Effector memory CD4-positive, alpha-beta T cell (primary cell): ENCODE data around the gene CUEDC1.

Experiments
- DNase-seq, 3 donors: peaks; one replicate each; pipeline ENCODE4 v3.0.0-alpha.2; 2020
- H3K27ac ChIP-seq: 2 replicates; pipeline ENCODE4 v1.7.0; 2013; ENCODE audit warnings: mild to moderate bottlenecking, low read length, moderate library complexity; ENCODE audit not compliant: insufficient read depth, poor library complexity, severe bottlenecking
- H3K27me3 ChIP-seq: replicated peaks from 2 replicates; pipeline ENCODE4 v1.7.0; 2013; ENCODE audit warnings: mild to moderate bottlenecking, low read length; ENCODE audit not compliant: insufficient read depth, control insufficient read depth, poor library complexity, severe bottlenecking
- H3K36me3 ChIP-seq: 2 replicates; pipeline ENCODE4 v1.7.0; 2013; ENCODE audit warnings: mild to moderate bottlenecking, low read length, moderate library complexity; ENCODE audit not compliant: control insufficient read depth, insufficient read depth
- H3K4me1 ChIP-seq: 2 replicates; pipeline ENCODE4 v1.7.0; 2013; ENCODE audit warnings: low read length, mild to moderate bottlenecking; ENCODE audit not compliant: control insufficient read depth, insufficient read depth, poor library complexity, severe bottlenecking
- H3K4me3 ChIP-seq: 2 replicates; pipeline ENCODE4 v1.7.0; 2013; ENCODE audit warnings: low read length, low read depth, mild to moderate bottlenecking; ENCODE audit not compliant: insufficient read depth, poor library complexity, severe bottlenecking
- H3K9me3 ChIP-seq: 2 replicates; pipeline ENCODE4 v1.7.0; 2013; ENCODE audit warnings: mild to moderate bottlenecking, low read length, moderate library complexity; ENCODE audit not compliant: control insufficient read depth

Gene CUEDC1

DNA sequence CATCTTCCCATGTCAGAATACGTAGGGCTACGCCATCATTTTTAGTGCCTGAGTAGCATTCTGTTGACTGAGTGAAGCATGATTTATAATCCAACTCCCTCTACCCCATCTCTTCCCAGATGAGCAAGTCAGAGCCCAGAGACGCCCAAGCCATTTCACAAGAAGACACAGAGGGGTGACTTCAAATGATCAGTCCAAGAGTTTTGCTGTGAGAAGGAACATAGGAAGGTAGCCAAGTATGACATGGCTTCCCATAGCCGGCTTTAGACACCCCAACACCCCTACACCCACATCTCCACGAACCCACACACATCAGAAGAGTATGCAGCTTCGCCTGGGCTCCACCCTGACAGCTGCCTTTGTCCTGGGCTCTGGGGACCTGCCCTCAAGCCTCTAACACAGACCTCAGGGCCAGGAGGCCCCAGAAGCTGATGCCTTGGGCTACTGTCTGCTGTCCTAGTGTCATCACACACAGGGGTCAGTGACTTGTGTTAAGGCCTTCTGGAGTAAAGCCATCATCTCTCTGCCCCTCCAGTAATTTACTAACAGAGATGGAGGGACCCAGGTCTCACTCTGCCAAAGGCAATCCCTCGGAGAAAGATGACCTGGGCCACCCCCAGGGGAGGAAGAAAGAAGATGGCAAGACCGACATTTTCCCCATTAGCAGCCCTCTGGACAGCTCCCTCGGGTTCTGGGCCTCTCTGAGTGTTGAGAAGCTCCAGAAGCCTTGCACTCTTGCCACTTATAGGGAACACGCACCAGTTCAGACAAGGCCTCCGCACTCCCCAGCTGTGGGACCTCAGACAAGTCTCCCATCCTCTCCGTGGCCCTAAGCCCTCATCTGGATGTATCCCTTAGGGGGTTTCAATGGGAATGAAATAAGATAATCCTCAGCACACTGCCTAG lies 66.6 kb downstream of the CUEDC1 start:
- no peak overlapping the region for H3K27ac ChIP-seq
- H3K36me3 ChIP-seq: no peaks in the 10 kb centered on the region
- DNase-seq: no peak
- peaks cover 5% of the 10 kb centered on the region for H3K4me1 ChIP-seq
- no peak overlapping the region for H3K4me3 ChIP-seq
- H3K27me3 ChIP-seq: no peaks in the 10 kb centered on the region
- H3K9me3 ChIP-seq: no peaks in the 10 kb centered on the region

GRCh38 chr17:57887161-57887560 lies 68.1 kb downstream of the CUEDC1 start:
- Histone ChIP-seq H3K27me3 (no peaks in the 10 kb centered on the region), H3K9me3 (no peaks in the 10 kb centered on the region), H3K27ac (no peak overlapping the region), H3K4me1 (no peaks in the 10 kb centered on the region), H3K4me3 (no peak overlapping the region), H3K36me3 (no peaks in the 10 kb centered on the region)
- no peak for DNase-seq

- Histone ChIP-seq H3K27ac (no peak overlapping the region), H3K9me3 (no peaks in the 10 kb centered on the region), H3K27me3 (no peaks in the 10 kb centered on the region), H3K4me3 (no peak overlapping the region), H3K36me3 (no peaks in the 10 kb centered on the region), H3K4me1 (no peaks in the 10 kb centered on the region)
- DNase-seq: no peak
Measured at GRCh38 chr17:57886020-57886419, 69.2 kb downstream of the CUEDC1 start.

DNA sequence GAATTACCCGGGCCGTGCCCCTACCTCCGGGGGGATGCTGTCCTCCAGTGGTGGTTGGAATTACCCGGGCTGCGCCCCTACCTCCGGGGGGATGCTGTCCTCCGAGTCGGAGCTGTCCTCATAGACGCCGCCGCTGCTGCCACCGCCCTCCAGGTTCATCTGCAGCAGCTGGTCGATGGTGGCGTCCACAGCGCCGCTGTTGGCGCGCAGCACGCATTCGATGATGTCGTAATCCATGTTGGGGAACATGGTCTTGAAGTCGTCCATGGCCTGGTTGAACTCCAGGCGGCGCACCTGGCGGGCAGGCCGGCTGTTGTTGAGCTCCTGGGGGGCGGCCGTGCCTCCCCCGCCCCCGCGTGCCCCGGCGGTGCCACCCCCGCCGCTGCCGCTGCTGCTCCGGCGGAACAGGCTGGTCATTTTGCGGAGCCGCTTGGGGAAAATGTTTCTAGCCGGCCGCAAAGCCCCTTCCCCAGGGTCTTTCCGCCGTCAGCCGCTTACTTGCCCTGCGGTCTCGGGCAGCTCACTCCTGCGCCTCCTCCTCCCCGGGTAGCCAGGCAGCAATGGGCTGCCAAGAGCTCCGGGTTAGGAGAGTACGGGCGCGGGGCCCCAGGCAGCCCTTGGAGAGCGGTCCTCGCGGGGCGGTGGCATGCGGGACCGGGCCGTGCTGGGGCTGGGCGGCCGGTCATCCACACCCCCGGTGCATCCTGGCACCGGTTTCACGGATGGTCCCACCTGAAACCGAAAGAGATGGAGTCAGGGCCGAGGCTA lies 69.9 kb downstream of the CUEDC1 start:
- Histone ChIP-seq H3K9me3 (no peaks in the 10 kb centered on the region), H3K27ac (no peak overlapping the region), H3K36me3 (no peaks in the 10 kb centered on the region), H3K4me3 (no peak overlapping the region), H3K4me1 (no peaks in the 10 kb centered on the region), H3K27me3 (no peaks in the 10 kb centered on the region)
- DNase-seq: no peak

- DNase-seq: no peak
- no peaks in the 10 kb centered on the region for H3K36me3 ChIP-seq
- no peak overlapping the region for H3K27ac ChIP-seq
- no peak overlapping the region for H3K4me3 ChIP-seq
- H3K4me1 ChIP-seq: peaks cover 2% of the 10 kb centered on the region
- H3K9me3 ChIP-seq: no peaks in the 10 kb centered on the region
- H3K27me3 ChIP-seq: no peaks in the 10 kb centered on the region
Measured at GRCh38 chr17:57881783-57882351, 73.3 kb downstream of the CUEDC1 start.

GRCh38 chr17:57881143-57881542 lies 74.1 kb downstream of the CUEDC1 start:
- Histone ChIP-seq H3K4me3 (no peak overlapping the region), H3K9me3 (no peaks in the 10 kb centered on the region), H3K27me3 (no peaks in the 10 kb centered on the region), H3K36me3 (no peaks in the 10 kb centered on the region), H3K4me1 (peaks cover 2% of the 10 kb centered on the region), H3K27ac (no peak overlapping the region)
- no peak for DNase-seq

GRCh38 chr17:57880086-57880456 lies 75.1 kb downstream of the CUEDC1 start:
- H3K27me3 ChIP-seq: peaks cover under 1% of the 10 kb centered on the region
- H3K4me1 ChIP-seq: peaks cover 2% of the 10 kb centered on the region
- H3K9me3 ChIP-seq: no peaks in the 10 kb centered on the region
- H3K4me3 ChIP-seq: no peak overlapping the region
- no peak for DNase-seq
- no peak overlapping the region for H3K27ac ChIP-seq
- no peaks in the 10 kb centered on the region for H3K36me3 ChIP-seq

GRCh38 chr17:57879437-57880085 lies 75.7 kb downstream of the CUEDC1 start:
- peaks cover 2% of the 10 kb centered on the region for H3K4me1 ChIP-seq
- no peak for DNase-seq
- no peak overlapping the region for H3K27ac ChIP-seq

DNA sequence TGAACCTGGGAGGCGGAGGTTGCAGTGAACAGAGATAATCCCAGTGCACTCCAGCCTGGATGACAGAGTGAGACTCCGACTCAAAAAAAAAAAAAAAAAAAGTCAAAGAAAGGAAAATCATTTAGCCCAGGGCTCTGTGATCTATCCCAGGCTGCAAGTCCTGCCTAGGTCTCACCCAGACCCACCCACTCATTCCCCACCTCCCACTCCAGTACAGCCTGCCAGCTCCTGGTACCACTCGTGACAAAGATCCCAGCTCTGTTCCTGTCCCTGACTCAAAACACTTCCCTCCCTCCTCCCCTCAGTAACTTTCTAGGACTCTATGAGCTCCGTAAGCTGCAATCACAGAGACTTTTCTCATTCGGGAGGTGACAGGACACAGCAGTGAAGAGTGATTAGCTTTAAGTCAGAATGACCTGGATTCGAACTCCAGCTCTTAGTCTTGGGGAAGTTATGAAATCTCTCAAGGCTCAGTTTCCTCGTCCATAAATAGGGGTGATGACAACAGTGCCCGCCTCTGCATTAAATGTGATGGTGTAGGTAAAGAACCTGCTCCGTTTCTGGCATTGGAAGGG lies 77.3 kb downstream of the CUEDC1 start:
- Histone ChIP-seq H3K4me1 (peaks cover 10% of the 10 kb centered on the region), H3K27ac (no peak overlapping the region)

More at GRCh38 chr17:57879437-57880085, 75.7 kb downstream of the CUEDC1 start:
- Histone ChIP-seq H3K9me3 (no peaks in the 10 kb centered on the region), H3K36me3 (no peaks in the 10 kb centered on the region), H3K27me3 (peaks cover 4% of the 10 kb centered on the region), H3K4me3 (no peak overlapping the region)

More for the DNA sequence above, 77.3 kb downstream of the CUEDC1 start:
- H3K9me3 ChIP-seq: no peaks in the 10 kb centered on the region
- H3K36me3 ChIP-seq: no peaks in the 10 kb centered on the region
- DNase-seq: no peak
- H3K27me3 ChIP-seq: peaks cover 4% of the 10 kb centered on the region
- H3K4me3 ChIP-seq: no peak overlapping the region
